WTC11 (cell line): Measurements from ENCODE around the gene SEPTIN8.

Source experiments
- CTCF ChIP-seq: fragments of 200-600 bp; IDR thresholded peaks from 2 replicates; pipeline ENCODE4 v1.8.0; 2022; ENCODE audit warnings: antibody characterized with exemption
- E2F5 ChIP-seq: sonication (generic); formaldehyde crosslinking; IDR thresholded peaks from 2 replicates; pipeline ENCODE4 v1.8.1; 2022; ENCODE audit warnings: mild to moderate bottlenecking, moderate library complexity, missing genetic modification reagents
- EMX1 ChIP-seq: fragments of 250-450 bp; sonication (Bioruptor Pico); IDR thresholded peaks from 2 replicates; pipeline ENCODE4 v1.8.0; 2021; ENCODE audit warnings: mild to moderate bottlenecking
- HMGXB4 ChIP-seq: sonication (generic); formaldehyde crosslinking; IDR thresholded peaks from 2 replicates; pipeline ENCODE4 v1.8.1; 2023; ENCODE audit warnings: mild to moderate bottlenecking, moderate library complexity, missing genetic modification reagents
- MLX ChIP-seq: sonication (generic); formaldehyde crosslinking; IDR thresholded peaks from 2 replicates; pipeline ENCODE4 v1.8.1; 2023; ENCODE audit warnings: mild to moderate bottlenecking, missing genetic modification reagents, moderate library complexity
- NR1H2 ChIP-seq: sonication (generic); formaldehyde crosslinking; IDR thresholded peaks from 2 replicates; pipeline ENCODE4 v1.9.0; 2021; ENCODE audit warnings: mild to moderate bottlenecking, moderate library complexity, missing genetic modification reagents
- NR2C2 ChIP-seq: sonication (generic); formaldehyde crosslinking; IDR thresholded peaks from 2 replicates; pipeline ENCODE4 v1.8.0; 2022; ENCODE audit warnings: mild to moderate bottlenecking, missing genetic modification reagents
- SMAD4 ChIP-seq: sonication (generic); formaldehyde crosslinking; IDR thresholded peaks from 2 replicates; pipeline ENCODE4 v1.8.0; 2022; ENCODE audit warnings: mild to moderate bottlenecking, missing genetic modification reagents
- TEAD4 ChIP-seq: sonication (generic); formaldehyde crosslinking; IDR thresholded peaks from 2 replicates; pipeline ENCODE4 v1.8.0; 2022; ENCODE audit warnings: mild to moderate bottlenecking, missing genetic modification reagents
- ZNF263 ChIP-seq: sonication (generic); formaldehyde crosslinking; IDR thresholded peaks from 2 replicates; pipeline ENCODE4 v1.8.1; 2022; ENCODE audit warnings: low read depth, mild to moderate bottlenecking, moderate library complexity, missing genetic modification reagents
- ZNF532 ChIP-seq: fragments of 250-450 bp; sonication (Bioruptor Pico); IDR thresholded peaks from 2 replicates; pipeline ENCODE4 v1.9.0; 2021; ENCODE audit warnings: mild to moderate bottlenecking, borderline replicate concordance
- TF ChIP-seq, protein P1 (sequence below): sonication (generic); formaldehyde crosslinking; IDR thresholded peaks from 2 replicates; pipeline ENCODE4 v1.8.0; 2022; ENCODE audit warnings: mild to moderate bottlenecking, missing genetic modification reagents

GRCh38 chr5:132750471-132751230 is 26.4 kb downstream of the SEPTIN8 start:
- TF ChIP-seq CTCF (no peak), TEAD4 (no peak), E2F5 (CRISPR knock-in tag) (no peak), NR2C2 (CRISPR knock-in tag) (no peak), MLX (CRISPR knock-in tag) (no peak), SMAD4 (CRISPR knock-in tag) (no peak), NR1H2 (CRISPR knock-in tag) (no peak), ZNF532 (CRISPR knock-in tag) (no peak), HMGXB4 (CRISPR knock-in tag) (no peak), EMX1 (no peak), ZNF263 (CRISPR knock-in tag) (no peak)
- TF ChIP-seq, protein P1, sequence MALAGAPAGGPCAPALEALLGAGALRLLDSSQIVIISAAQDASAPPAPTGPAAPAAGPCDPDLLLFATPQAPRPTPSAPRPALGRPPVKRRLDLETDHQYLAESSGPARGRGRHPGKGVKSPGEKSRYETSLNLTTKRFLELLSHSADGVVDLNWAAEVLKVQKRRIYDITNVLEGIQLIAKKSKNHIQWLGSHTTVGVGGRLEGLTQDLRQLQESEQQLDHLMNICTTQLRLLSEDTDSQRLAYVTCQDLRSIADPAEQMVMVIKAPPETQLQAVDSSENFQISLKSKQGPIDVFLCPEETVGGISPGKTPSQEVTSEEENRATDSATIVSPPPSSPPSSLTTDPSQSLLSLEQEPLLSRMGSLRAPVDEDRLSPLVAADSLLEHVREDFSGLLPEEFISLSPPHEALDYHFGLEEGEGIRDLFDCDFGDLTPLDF (CRISPR knock-in tag) = no peak
